GM12878 (cell line): ENCODE data around the gene ADPRHL1. TPM values are rescaled to one million over a fixed set of nuclear protein-coding genes. Genes with fewer than 3 reads are reported as not detected.

Experiments
- ATAC-seq: fragments of 200-7000 bp; cut with Tn5 transposase; 3 replicates; pipeline ENCODE4 v1.9.1; 2020; ENCODE audit warnings: mild to moderate bottlenecking, moderate library complexity
- BruUV-seq: library from RNA; stranded (reverse); fragments of 400-500 nt; replicated peaks from 2 replicates; lab custom pipeline; 2021; lab: Mats Ljungman, UMichigan
- CTCF ChIA-PET: fragments of 300-600 bp; sonication (Branson Sonifier 250); formaldehyde crosslinking; extraction: SDS; loops from one replicate; lab custom pipeline; 2021; ENCODE audit warnings: inconsistent platforms; lab: Yijun Ruan, JAX
- POLR2A ChIA-PET: fragments of 350-600 bp; formaldehyde crosslinking; extraction: SDS; loops from one replicate; lab custom pipeline; 2021; ENCODE audit warnings: inconsistent platforms; lab: Charles Lee
- RAD21 ChIA-PET: fragments of 300-600 bp; sonication (Branson Sonifier 250); formaldehyde crosslinking; loops from one replicate; lab custom pipeline; 2023; ENCODE audit warnings: antibody characterized with exemption; ENCODE audit not compliant: unreplicated experiment; lab: Charles Lee
- SMC1A ChIA-PET: fragments of 300-600 bp; sonication (Branson Sonifier 250); formaldehyde crosslinking; loops from one replicate; lab custom pipeline; 2023; ENCODE audit not compliant: unreplicated experiment, uncharacterized antibody; lab: Charles Lee
- DNase-seq: peaks from one replicate; pipeline ENCODE4 v3.0.0-alpha.2; 2011; ENCODE audit warnings: low read depth, low spot score
- FAIRE-seq: peaks from 3 replicates; lab custom pipeline; 2011; peaks lifted over from hg19 to GRCh38; lab: Jason Lieb, UNC
- H2AFZ ChIP-seq: 2 replicates; pipeline ENCODE4 v1.6.0; 2011; ENCODE audit warnings: low read depth, low read length, control low read depth; ENCODE audit not compliant: control insufficient read depth
- H3K27ac ChIP-seq: 2 replicates; pipeline ENCODE4 v1.5.1; 2011; ENCODE audit warnings: control low read depth; ENCODE audit not compliant: control insufficient read depth, insufficient read depth
- H3K27me3 ChIP-seq, 2 experiments: replicated peaks in 1 of 2; 2 replicates each; pipeline versions ENCODE4 v1.6.0 to v1.6.1; 2011; ENCODE audit warnings: low read length in 1 of 2; ENCODE audit not compliant: control insufficient read depth in 2 of 2, insufficient read depth in 2 of 2
- H3K36me3 ChIP-seq, 2 experiments: 2 replicates each; pipeline ENCODE4 v1.5.1; 2011; ENCODE audit warnings: low read length in 1 of 2; ENCODE audit not compliant: control insufficient read depth in 2 of 2, insufficient read depth in 2 of 2
- H3K4me1 ChIP-seq: 2 replicates; pipeline ENCODE4 v1.6.1; 2011; ENCODE audit warnings: mild to moderate bottlenecking, low read length, moderate library complexity, mixed read lengths; ENCODE audit not compliant: control insufficient read depth, insufficient read depth
- H3K4me2 ChIP-seq: 2 replicates; pipeline ENCODE4 v1.6.0; 2011; ENCODE audit warnings: control low read depth; ENCODE audit not compliant: control insufficient read depth, insufficient read depth
- H3K4me3 ChIP-seq: fragments of 200-600 bp; sonication (generic); 2 replicates; pipeline ENCODE4 v1.5.1; 2016
- H3K79me2 ChIP-seq: 2 replicates; pipeline ENCODE4 v1.6.0; 2011; ENCODE audit warnings: low read length; ENCODE audit not compliant: control insufficient read depth, insufficient read depth
- H3K9ac ChIP-seq: 2 replicates; pipeline ENCODE4 v1.8.0; 2011; ENCODE audit warnings: low read length, control low read depth, mixed read lengths; ENCODE audit not compliant: control insufficient read depth, insufficient read depth
- H3K9me3 ChIP-seq: replicated peaks from 3 replicates; pipeline ENCODE4 v1.5.1; 2011; ENCODE audit warnings: mild to moderate bottlenecking, low read length; ENCODE audit not compliant: control insufficient read depth, insufficient read depth
- H4K20me1 ChIP-seq: 2 replicates; pipeline ENCODE4 v1.6.0; 2011; ENCODE audit not compliant: control insufficient read depth, insufficient read depth
- CHD4 ChIP-seq: fragments of 200-600 bp; sonication (generic); IDR thresholded peaks from 2 replicates; pipeline ENCODE4 v1.6.1; 2016; ENCODE audit warnings: mild to moderate bottlenecking
- EED ChIP-seq: sonication (generic); IDR thresholded peaks from 2 replicates; pipeline ENCODE4 v1.6.1; 2016; ENCODE audit warnings: antibody characterized with exemption, low read depth
- ETV6 ChIP-seq, 2 experiments: fragments of 450-650 bp in 1 of 2; IDR thresholded peaks in 1 of 2; conservative IDR thresholded peaks in 1 of 2; 2 replicates each; pipeline ENCODE4 v1.6.1; 2014; ENCODE audit warnings: antibody characterized with exemption in 1 of 2, borderline replicate concordance in 1 of 2, low read depth in 1 of 2, mild to moderate bottlenecking in 1 of 2, moderate library complexity in 1 of 2
- MEF2B ChIP-seq: fragments of 450-650 bp; IDR thresholded peaks from 2 replicates; pipeline ENCODE4 v1.6.1; 2018; ENCODE audit warnings: mild to moderate bottlenecking, moderate library complexity; ENCODE audit not compliant: partially characterized antibody, poor library complexity, severe bottlenecking
- MTA2 ChIP-seq: fragments of 450-650 bp; IDR thresholded peaks from 2 replicates; pipeline ENCODE4 v1.6.1; 2016; ENCODE audit warnings: low read depth, mild to moderate bottlenecking, moderate library complexity
- RB1 ChIP-seq: fragments of 450-650 bp; formaldehyde crosslinking; IDR thresholded peaks from 2 replicates; pipeline ENCODE4 v1.6.1; 2017; ENCODE audit warnings: mild to moderate bottlenecking, borderline replicate concordance
- RFX5 ChIP-seq: IDR thresholded peaks from 2 replicates; pipeline ENCODE4 v1.6.1; 2011; ENCODE audit warnings: low read depth, low read length, improper control_type of control experiment
- SIN3A ChIP-seq: IDR thresholded peaks from 2 replicates; pipeline ENCODE4 v1.6.1; 2012; ENCODE audit warnings: low read depth, low read length, improper control_type of control experiment
- ZSCAN29 ChIP-seq: fragments of 450-650 bp; IDR thresholded peaks from 2 replicates; pipeline ENCODE4 v1.6.1; 2017; ENCODE audit warnings: mild to moderate bottlenecking, moderate library complexity
- WGBS: methylation state at CpG from one replicate; pipeline ENCODE4 v1.1.6; 2016; ENCODE audit warnings: low lambda C conversion rate; ENCODE audit not compliant: insufficient replicate concordance, insufficient coverage; ENCODE audit errors: missing lambda C conversion rate; 5-methylcytosine and 5-hydroxymethylcytosine counted together
- in situ Hi-C: fragments of 300-500 bp; cut with MboI; formaldehyde crosslinking; loops from 9 replicates; pipeline ENCODE4 v1.14.3; 2018; ENCODE audit warnings: mixed read lengths
- intact Hi-C: fragments of 100-400 bp; cut with micrococcal nuclease; formaldehyde crosslinking; loops from one replicate; pipeline ENCODE4 v1.14.2; 2022; ENCODE audit not compliant: unreplicated experiment
- polyA plus RNA-seq, 11 experiments: library from polyadenylated mRNA; depleted of rRNA in 4 of 11; unstranded in 6 of 11; stranded (reverse) in 5 of 11; fragments of >200 nt; fragmentation: Nextera tagmentation in 4 of 11; fragmentation: Illumina TruSeq in 1 of 11; extraction: Ambion mirVana in 4 of 11; extraction: Trizol in 1 of 11; gene quantifications; 1 replicate in 1 of 11; 2 replicates in 10 of 11; pipeline versions ENCODE4 v1.2.1 to v1.2.3, GENCODE V29; 2011 to 2016; ENCODE audit warnings: inconsistent platforms in 2 of 11, missing spikeins in 2 of 11, low read depth in 1 of 11
- total RNA-seq, 4 experiments: library from RNA; depleted of rRNA in 3 of 4; stranded (reverse); fragments of >200 nt in 3 of 4; fragmentation: Illumina TruSeq in 1 of 4; extraction: Trizol in 1 of 4; gene quantifications; 2 replicates each; pipeline versions ENCODE4 v1.2.1 to v1.2.3, GENCODE V29; 2013 to 2021

ADPRHL1 gene
- total and polyA plus RNA-seq, 10 of the 15 experiments (the other 5 are each of a cell fraction or from before 2014, with no cell fraction given), result 0.05 to 1.9 (median 1.0) TPM

DNA sequence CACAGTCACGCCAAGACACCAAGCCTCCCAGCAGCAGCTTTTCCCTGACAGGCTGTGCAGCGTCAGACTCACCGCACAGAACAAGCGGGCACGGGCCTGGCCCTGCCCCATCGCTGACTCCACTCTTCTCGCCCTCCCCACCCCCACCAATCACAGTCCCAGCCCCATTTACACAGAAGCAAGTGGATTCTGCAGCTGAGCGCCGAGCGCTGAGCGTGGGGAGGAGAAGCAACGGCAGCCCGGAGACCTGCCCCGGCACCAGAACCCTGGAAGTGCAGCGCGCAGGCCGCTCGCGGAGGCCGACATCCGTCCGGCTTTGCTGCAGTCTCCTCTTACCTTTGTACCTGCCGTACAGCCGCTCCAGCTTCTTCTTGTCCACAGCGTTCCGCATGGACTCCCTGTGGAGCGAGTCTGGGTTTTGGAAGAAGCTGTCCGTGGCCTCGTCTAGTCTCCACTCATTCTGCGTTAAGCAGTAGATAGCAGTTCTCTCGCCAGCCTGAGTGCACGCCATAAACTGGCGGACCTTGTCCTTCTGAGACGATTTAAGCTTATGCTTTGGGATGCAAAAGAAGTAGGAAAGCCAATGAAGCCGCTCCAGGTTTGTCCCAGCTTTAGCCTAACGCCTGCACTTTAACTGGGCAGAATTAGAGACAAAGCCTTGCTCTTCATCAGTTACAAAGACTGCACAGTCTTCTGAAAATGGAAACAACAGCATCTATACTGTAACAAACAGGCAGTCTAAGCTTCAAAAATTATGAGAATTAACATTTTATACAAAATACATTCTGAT is 30.4 kb upstream of the ADPRHL1 start:
- no peak for TF ChIP-seq MTA2
- TF ChIP-seq ETV6 (conservative IDR thresholded peaks at IDR 0.05 in 1 of 2, IDR thresholded peaks at IDR 0.05 in 1 of 2; ENCODE audit: borderline replicate concordance in 1 of 2, low read depth in 1 of 2), result no peak
- no peak for TF ChIP-seq RFX5
- TF ChIP-seq SIN3A, result no peak
- TF ChIP-seq ZSCAN29, result no peak
- no peaks in the 10 kb centered on the region for H4K20me1 ChIP-seq
- WGBS, result 98% methylated on average over 36 of the region's 36 CpGs
- no peak for ATAC-seq
- in situ Hi-C loops (no loop called here), intact Hi-C loops (no loop called here)
- BruUV-seq, result no TSS peak
- no peak for DNase-seq
- H3K27ac ChIP-seq, result no peak overlapping the region
- no peak overlapping the region for H3K4me2 ChIP-seq
- H3K79me2 ChIP-seq, result peaks cover 40% of the 10 kb centered on the region
- ChIA-PET POLR2A (interaction anchor here (0.7 to 1.0 kb wide), 2 partner anchors 10 to 17 kb away, joined by 4 to 7 read pairs; no protein-coding TSS in a partner anchor), CTCF (no interaction called here), SMC1A (interaction anchor here (1.0 to 1.3 kb wide), 2 partner anchors 10 to 20 kb away, joined by 3 to 5 read pairs; no protein-coding TSS in a partner anchor), RAD21 (interaction anchor here (1.2 kb wide), 2 partner anchors 12 to 13 kb away, joined by 3 read pairs; no protein-coding TSS in a partner anchor)
- no peak overlapping the region for H3K9ac ChIP-seq
- FAIRE-seq, result no peak
- H3K4me3 ChIP-seq, result no peak overlapping the region
- no peaks in the 10 kb centered on the region for H3K9me3 ChIP-seq
- peaks cover 1 to 8% of the 10 kb centered on the region in 2 experiments; a peak in 2 of 4 replicates for H3K36me3 ChIP-seq
- H3K27me3 ChIP-seq, result no peaks in the 10 kb centered on the region
- H3K4me1 ChIP-seq, result peaks cover 11% of the 10 kb centered on the region
- no peak overlapping the region for H2AFZ ChIP-seq

GRCh38 chr13:113483081-113483480 is 29.8 kb upstream of the ADPRHL1 start:
- Histone ChIP-seq H3K27ac (no peak overlapping the region), H2AFZ (no peak overlapping the region), H3K4me2 (no peak overlapping the region), H3K27me3 (no peaks in the 10 kb centered on the region), H3K9ac (no peak overlapping the region), H3K79me2 (peaks cover 33% of the 10 kb centered on the region), H3K4me3 (no peak overlapping the region), H4K20me1 (no peaks in the 10 kb centered on the region), H3K36me3 (peaks cover 1 to 8% of the 10 kb centered on the region in 2 experiments; a peak in 2 of 4 replicates), H3K4me1 (peaks cover 11% of the 10 kb centered on the region), H3K9me3 (no peaks in the 10 kb centered on the region)
- in situ Hi-C loops, result no loop called here
- CTCF ChIA-PET, result interaction anchor here (1.5 kb wide), 1 partner anchor 24 kb away, joined by 4 read pairs; no protein-coding TSS in a partner anchor
- FAIRE-seq (no peak), DNase-seq (no peak), ATAC-seq (no peak)
- POLR2A ChIA-PET, result interaction anchor here (0.7 kb wide), 1 partner anchor 16 kb away, joined by 7 read pairs; no protein-coding TSS in a partner anchor
- 96% methylated on average over 7 of the region's 7 CpGs for WGBS
- intact Hi-C loops, result no loop called here
- SMC1A ChIA-PET, result interaction anchor here (1.0 kb wide), 1 partner anchor 21 kb away, joined by 3 read pairs; no protein-coding TSS in a partner anchor
- RAD21 ChIA-PET, result interaction anchor here (1.2 kb wide), 1 partner anchor 12 kb away, joined by 3 read pairs; no protein-coding TSS in a partner anchor
- no peak for TF ChIP-seq EED
- no peak for TF ChIP-seq RB1
- no peak for TF ChIP-seq CHD4
- no peak for TF ChIP-seq MEF2B
- BruUV-seq, result no TSS peak
